ENCODE measurements around the gene RUFY4. TPM values are rescaled to one million over a fixed set of nuclear protein-coding genes. Genes with fewer than 3 reads are reported as not detected.

The RUFY4 gene
- total RNA-seq, 1 donor from 2014 or later = not detected

- H3K27me3 Mint-ChIP-seq (ENCODE audit: low read depth, unreplicated experiment) = peaks cover 15% of the 10 kb centered on the region
Measured at GRCh38 chr2:218081695-218082094, 12.6 kb downstream of the RUFY4 start.

GRCh38 chr2:218082586-218083351 is 13.7 kb downstream of the RUFY4 start:
- Mint-ChIP-seq H3K4me3 (ENCODE audit: unreplicated experiment) (no peak overlapping the region), H3K27me3 (ENCODE audit: low read depth, unreplicated experiment) (peaks cover 9% of the 10 kb centered on the region), H3K9me3 (ENCODE audit: unreplicated experiment) (peaks cover 10% of the 10 kb centered on the region), H3K36me3 (ENCODE audit: low read depth, unreplicated experiment) (peaks cover 1% of the 10 kb centered on the region), H3K27ac (ENCODE audit: unreplicated experiment) (no peak overlapping the region), H3K4me1 (ENCODE audit: low read depth, unreplicated experiment) (peaks cover 21% of the 10 kb centered on the region)
- no peak overlapping the region for H3K9ac ChIP-seq (ENCODE audit: low read length)
- peaks cover 8% of the 10 kb centered on the region for H3K27me3 ChIP-seq (ENCODE audit: insufficient read depth, low read length)
- no peak for DNase-seq (ENCODE audit: low read depth)
- TF ChIP-seq CTCF (IDR thresholded peaks at IDR 0.05; ENCODE audit: insufficient read depth, low read depth, low read length) (no peak), EZH2 (IDR thresholded peaks at IDR 0.05; ENCODE audit: insufficient read depth, low read length) (no peak)
- no peak overlapping the region for H3K4me3 ChIP-seq (ENCODE audit: insufficient read depth, low read depth, low read length)
- peaks cover 6% of the 10 kb centered on the region for H3K9me3 ChIP-seq (ENCODE audit: insufficient read depth, low read depth, low read length)
- H3K36me3 ChIP-seq (ENCODE audit: insufficient read depth, low read length) = no peaks in the 10 kb centered on the region
- H3K27ac ChIP-seq (ENCODE audit: low read depth, low read length) = no peak overlapping the region
- H4K20me1 ChIP-seq (ENCODE audit: insufficient read depth, low read length) = no peaks in the 10 kb centered on the region
- H3K4me2 ChIP-seq (ENCODE audit: low read length) = no peak overlapping the region
- FAIRE-seq = no peak
- peaks cover 10% of the 10 kb centered on the region for H3K4me1 ChIP-seq (ENCODE audit: insufficient read depth, low read length)
- no peak overlapping the region for H2AFZ ChIP-seq (ENCODE audit: low read depth, low read length)
- H3K79me2 ChIP-seq (ENCODE audit: insufficient read depth, low read length) = no peaks in the 10 kb centered on the region

More at GRCh38 chr2:218081695-218082094, 12.6 kb downstream of the RUFY4 start:
- H2AFZ ChIP-seq (ENCODE audit: low read depth, low read length) = no peak overlapping the region
- peaks cover 5% of the 10 kb centered on the region for H3K9me3 ChIP-seq (ENCODE audit: insufficient read depth, low read depth, low read length)
- H3K36me3 ChIP-seq (ENCODE audit: insufficient read depth, low read length) = no peaks in the 10 kb centered on the region
- Mint-ChIP-seq H3K36me3 (ENCODE audit: low read depth, unreplicated experiment) (no peaks in the 10 kb centered on the region), H3K27ac (ENCODE audit: unreplicated experiment) (peak overlapping the region; percentile 43), H3K4me3 (ENCODE audit: unreplicated experiment) (no peak overlapping the region), H3K4me1 (ENCODE audit: low read depth, unreplicated experiment) (peaks cover 27% of the 10 kb centered on the region), H3K9me3 (ENCODE audit: unreplicated experiment) (peaks cover 10% of the 10 kb centered on the region)
- H4K20me1 ChIP-seq (ENCODE audit: insufficient read depth, low read length) = no peaks in the 10 kb centered on the region
- FAIRE-seq = no peak
- TF ChIP-seq CTCF (IDR thresholded peaks at IDR 0.05; ENCODE audit: insufficient read depth, low read depth, low read length) = no peak
- TF ChIP-seq EZH2 (IDR thresholded peaks at IDR 0.05; ENCODE audit: insufficient read depth, low read length) = no peak
- H3K9ac ChIP-seq (ENCODE audit: low read length) = no peak overlapping the region
- H3K4me1 ChIP-seq (ENCODE audit: insufficient read depth, low read length) = peaks cover 10% of the 10 kb centered on the region
- H3K79me2 ChIP-seq (ENCODE audit: insufficient read depth, low read length) = no peaks in the 10 kb centered on the region
- no peak overlapping the region for H3K4me3 ChIP-seq (ENCODE audit: insufficient read depth, low read depth, low read length)
- DNase-seq (ENCODE audit: low read depth) = peak; percentile 59
- peak overlapping the region; percentile 17 for H3K27ac ChIP-seq (ENCODE audit: low read depth, low read length)
- peaks cover 8% of the 10 kb centered on the region for H3K27me3 ChIP-seq (ENCODE audit: insufficient read depth, low read length)
- peak overlapping the region; percentile 8 for H3K4me2 ChIP-seq (ENCODE audit: low read length)

- Mint-ChIP-seq H3K4me1 (ENCODE audit: low read depth, unreplicated experiment) (peaks cover 21% of the 10 kb centered on the region), H3K27me3 (ENCODE audit: low read depth, unreplicated experiment) (peaks cover 12% of the 10 kb centered on the region), H3K4me3 (ENCODE audit: unreplicated experiment) (no peak overlapping the region), H3K9me3 (ENCODE audit: unreplicated experiment) (peaks cover 10% of the 10 kb centered on the region), H3K27ac (ENCODE audit: unreplicated experiment) (no peak overlapping the region), H3K36me3 (ENCODE audit: low read depth, unreplicated experiment) (peaks cover 1% of the 10 kb centered on the region)
- TF ChIP-seq EZH2 (IDR thresholded peaks at IDR 0.05; ENCODE audit: insufficient read depth, low read length) (no peak), CTCF (IDR thresholded peaks at IDR 0.05; ENCODE audit: insufficient read depth, low read depth, low read length) (no peak)
- no peak for DNase-seq (ENCODE audit: low read depth)
- Histone ChIP-seq H2AFZ (ENCODE audit: low read depth, low read length) (no peak overlapping the region), H3K4me2 (ENCODE audit: low read length) (no peak overlapping the region), H3K9me3 (ENCODE audit: insufficient read depth, low read depth, low read length) (peaks cover 6% of the 10 kb centered on the region), H3K4me3 (ENCODE audit: insufficient read depth, low read depth, low read length) (no peak overlapping the region), H3K79me2 (ENCODE audit: insufficient read depth, low read length) (no peaks in the 10 kb centered on the region), H3K9ac (ENCODE audit: low read length) (no peak overlapping the region), H3K27me3 (ENCODE audit: insufficient read depth, low read length) (peaks cover 8% of the 10 kb centered on the region), H3K27ac (ENCODE audit: low read depth, low read length) (no peak overlapping the region), H3K36me3 (ENCODE audit: insufficient read depth, low read length) (no peaks in the 10 kb centered on the region), H3K4me1 (ENCODE audit: insufficient read depth, low read length) (peaks cover 10% of the 10 kb centered on the region), H4K20me1 (ENCODE audit: insufficient read depth, low read length) (no peaks in the 10 kb centered on the region)
- FAIRE-seq = no peak
Measured at GRCh38 chr2:218083352-218083676, 14.3 kb downstream of the RUFY4 start.

Data from astrocyte (in vitro differentiated cells and primary cell).